GM19238 (cell line): ENCODE data around the gene ITGA6.

Source experiments
- DNase-seq: peaks from one replicate; pipeline ENCODE4 v3.0.0; 2011; ENCODE audit warnings: low spot score; ENCODE audit not compliant: insufficient read length

The ITGA6 gene

GRCh38 chr2:172439911-172440310 lies 12.5 kb downstream of the ITGA6 start:
- no peak for DNase-seq

DNA sequence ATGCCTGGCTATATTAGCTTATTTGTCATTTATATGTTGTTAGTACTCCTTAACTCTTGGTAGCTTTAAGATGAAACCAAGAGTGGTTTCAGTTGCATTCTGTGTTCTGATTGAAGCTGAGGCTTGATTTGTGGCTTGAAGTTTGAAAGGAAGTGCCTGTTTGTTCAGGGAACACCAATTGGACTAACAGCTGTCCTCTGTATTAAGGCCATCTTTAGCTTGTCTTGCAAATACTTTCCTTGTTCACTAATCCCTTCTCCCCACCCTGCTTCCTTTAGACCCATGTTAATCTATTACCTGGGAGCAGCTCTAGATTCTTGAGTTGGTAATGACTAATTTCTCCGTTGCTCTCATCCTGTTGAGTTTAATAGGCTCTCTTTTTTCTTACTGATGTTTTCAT lies 13.4 kb downstream of the ITGA6 start:
- no peak for DNase-seq

- no peak for DNase-seq
Observed at GRCh38 chr2:172442072-172442895, 14.9 kb downstream of the ITGA6 start.

- DNase-seq, result no peak
Observed at GRCh38 chr2:172445851-172446250, 18.5 kb downstream of the ITGA6 start.

GRCh38 chr2:172446474-172447063 lies 19.2 kb downstream of the ITGA6 start:
- DNase-seq, result no peak

DNA sequence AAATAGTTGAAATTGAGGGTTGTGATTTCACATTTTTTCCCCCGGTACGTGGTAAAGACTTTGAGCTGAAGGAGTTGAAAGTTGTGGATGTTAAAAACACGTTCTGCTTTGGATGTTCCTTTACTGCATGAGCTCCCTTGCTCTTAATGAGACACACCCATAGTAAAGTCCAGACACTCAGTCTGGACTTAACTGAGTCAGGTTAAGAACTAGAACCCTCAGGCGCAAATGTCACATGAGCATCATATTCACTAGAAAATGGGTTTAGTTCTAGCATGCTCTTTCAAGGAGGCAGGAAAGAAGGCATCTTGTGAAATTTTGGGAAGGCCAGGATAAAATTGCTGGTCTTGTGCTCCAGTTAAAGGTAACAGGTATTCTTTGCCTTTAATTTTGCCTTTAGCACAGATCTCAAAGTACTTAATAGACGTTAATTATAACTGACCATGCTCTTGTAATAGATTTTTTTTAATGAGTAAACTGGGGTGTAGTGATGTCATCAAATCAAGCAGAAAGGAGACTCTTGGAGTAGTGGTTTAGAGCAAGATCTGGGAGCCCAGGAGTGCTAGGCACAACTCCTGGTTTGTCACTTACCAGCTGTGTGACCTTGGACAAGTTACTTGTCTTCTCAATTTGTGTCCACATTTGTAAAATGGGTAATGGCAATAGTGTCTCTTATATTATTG lies 20.6 kb downstream of the ITGA6 start:
- no peak for DNase-seq

GRCh38 chr2:172448544-172449267 lies 21.3 kb downstream of the ITGA6 start:
- no peak for DNase-seq

DNA sequence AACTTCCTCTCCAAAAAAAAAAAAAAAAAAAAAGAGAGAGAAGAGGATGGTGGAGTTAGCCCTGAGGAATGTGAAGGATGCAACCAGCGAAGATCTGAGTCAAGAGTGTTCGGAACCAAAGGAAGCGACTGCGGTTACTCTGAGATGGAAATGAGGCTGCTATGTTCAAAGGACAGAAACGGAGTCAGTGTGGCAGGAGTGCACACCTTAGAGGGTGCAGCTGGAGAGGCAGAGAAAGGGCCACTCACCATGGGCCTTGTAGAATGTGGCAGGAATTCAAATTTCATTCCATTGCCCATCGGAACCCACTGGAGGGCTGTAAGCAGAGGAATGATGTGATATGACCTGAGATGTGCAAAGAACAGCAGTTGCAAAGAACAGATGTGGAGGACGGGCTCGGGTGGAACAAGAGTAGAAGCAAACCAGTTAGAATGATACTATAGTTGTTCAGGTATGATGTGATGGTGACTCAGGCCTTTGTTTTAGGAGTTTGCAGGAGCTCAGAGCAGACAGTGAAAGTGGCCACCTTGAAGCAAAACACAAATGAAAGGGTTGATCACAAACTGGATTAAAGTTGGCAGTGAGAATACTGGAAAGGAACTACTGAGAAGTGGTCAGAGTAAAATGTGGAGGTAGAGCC lies 22.6 kb downstream of the ITGA6 start:
- DNase-seq, result no peak

- no peak for DNase-seq
Observed at GRCh38 chr2:172451923-172452322, 24.5 kb downstream of the ITGA6 start.

DNA sequence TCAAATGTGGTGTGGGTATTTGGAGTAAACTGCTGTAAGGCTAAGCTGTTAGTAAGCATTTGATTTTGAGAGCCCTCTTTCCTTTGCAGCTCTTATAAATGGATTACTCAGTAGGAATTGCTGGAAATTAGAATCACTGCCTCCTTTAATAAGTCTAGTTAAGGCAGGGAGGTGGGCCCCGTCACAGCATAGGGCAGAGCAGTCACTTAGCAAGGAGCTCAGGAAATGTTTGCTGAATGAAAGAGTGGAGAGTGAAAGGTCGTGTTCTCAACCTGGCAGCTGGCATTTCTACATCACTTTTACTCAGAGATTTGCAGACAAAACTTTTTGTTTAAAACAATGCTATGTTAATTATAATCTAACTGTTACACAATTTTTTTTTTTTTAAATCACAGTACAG lies 25.5 kb downstream of the ITGA6 start:
- DNase-seq, result no peak

DNA sequence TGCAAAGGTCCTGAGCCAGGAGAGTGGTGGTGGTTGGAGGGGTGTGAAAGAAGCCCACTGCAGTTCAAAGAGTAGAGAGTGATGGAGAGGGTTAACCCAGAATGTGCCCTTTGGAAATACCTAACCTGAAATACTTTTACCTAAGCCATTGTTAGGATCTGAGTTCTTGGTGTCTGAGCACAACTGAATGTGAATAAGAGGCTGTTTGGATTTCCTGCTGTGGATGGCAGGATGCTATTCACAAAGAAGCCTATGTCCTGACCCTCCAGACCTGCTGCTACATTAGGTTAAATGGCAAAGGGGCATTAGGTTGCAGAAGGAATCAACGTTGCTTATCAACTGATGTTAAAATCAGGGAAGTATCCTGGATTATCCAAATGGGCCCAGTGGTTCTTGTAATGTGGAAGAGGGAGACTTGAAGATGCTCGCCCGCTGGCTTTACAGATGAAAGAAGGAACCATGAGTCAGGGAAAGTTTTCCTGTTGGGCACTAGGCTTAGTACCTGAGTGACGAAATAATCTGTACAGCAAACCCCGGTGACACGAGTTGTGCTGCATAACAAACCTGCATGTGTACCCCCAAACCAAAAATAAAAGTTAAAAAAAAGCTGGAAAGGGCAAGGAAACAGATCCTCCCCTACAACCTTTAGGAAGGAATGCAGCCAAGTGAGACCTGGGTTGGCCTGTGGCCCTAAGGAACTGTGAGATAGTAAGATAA lies 27.2 kb downstream of the ITGA6 start:
- no peak for DNase-seq

DNA sequence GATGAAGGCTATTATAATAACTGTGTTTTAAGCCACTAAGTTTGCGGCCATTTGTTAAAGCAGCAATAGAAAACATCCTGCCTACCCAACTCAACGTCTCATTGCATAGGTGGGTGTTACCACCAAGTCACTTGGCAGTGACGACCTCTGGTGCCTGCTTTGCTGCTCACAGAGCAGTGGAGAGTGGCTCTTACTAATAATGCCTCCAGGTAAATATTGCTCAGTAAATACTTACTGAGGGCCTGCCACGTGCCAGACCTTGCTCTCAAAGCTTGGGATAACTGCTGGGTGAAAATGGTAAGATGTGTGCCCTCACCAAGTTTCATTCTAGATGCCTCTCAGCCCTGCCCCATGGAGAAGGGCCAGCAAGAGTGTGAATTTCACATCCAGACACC lies 27.7 kb downstream of the ITGA6 start:
- DNase-seq, result no peak

- DNase-seq, result no peak
Observed at GRCh38 chr2:172456002-172456401, 28.6 kb downstream of the ITGA6 start.

DNA sequence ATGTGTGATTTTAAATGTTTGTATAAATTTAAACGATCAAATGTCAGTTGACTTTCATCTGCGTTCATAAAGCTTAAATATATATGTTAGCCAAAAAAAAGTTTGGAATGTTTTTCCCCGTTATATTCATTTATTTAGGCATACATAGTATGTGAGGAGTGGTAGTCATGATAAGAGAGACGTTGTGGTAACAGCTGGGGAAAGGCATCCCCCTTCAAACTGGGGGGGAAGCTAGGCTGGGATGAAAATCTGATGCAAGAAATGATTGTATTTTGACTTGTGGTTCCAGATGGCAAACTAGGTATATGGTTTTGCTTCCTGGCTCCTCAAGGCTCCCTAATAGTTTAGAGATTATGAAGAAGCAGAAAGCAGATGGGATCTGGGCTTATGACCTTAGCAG lies 30.1 kb downstream of the ITGA6 start:
- DNase-seq, result no peak

- DNase-seq, result no peak
Observed at GRCh38 chr2:172458561-172459124, 31.3 kb downstream of the ITGA6 start.

DNA sequence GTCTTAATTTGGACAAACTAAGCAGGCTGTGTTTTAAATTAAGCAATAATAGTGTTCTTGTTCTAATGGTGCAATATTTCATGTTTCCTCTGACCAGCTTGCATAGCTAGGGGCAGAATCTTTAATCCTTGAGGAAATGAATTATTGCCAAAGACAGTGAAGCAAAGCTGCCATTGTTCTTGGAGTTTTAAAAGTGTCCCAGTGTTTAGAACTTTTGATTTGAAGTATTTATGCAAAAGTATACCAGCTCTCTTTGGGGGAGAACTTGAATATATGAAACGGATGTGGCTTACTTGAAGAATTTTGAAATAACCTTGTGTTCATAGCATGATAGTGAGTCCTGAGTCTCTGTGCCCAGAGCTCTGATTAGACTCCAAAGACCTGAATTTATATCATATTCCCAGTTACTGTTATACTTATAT lies 33.4 kb downstream of the ITGA6 start:
- DNase-seq, result no peak

DNA sequence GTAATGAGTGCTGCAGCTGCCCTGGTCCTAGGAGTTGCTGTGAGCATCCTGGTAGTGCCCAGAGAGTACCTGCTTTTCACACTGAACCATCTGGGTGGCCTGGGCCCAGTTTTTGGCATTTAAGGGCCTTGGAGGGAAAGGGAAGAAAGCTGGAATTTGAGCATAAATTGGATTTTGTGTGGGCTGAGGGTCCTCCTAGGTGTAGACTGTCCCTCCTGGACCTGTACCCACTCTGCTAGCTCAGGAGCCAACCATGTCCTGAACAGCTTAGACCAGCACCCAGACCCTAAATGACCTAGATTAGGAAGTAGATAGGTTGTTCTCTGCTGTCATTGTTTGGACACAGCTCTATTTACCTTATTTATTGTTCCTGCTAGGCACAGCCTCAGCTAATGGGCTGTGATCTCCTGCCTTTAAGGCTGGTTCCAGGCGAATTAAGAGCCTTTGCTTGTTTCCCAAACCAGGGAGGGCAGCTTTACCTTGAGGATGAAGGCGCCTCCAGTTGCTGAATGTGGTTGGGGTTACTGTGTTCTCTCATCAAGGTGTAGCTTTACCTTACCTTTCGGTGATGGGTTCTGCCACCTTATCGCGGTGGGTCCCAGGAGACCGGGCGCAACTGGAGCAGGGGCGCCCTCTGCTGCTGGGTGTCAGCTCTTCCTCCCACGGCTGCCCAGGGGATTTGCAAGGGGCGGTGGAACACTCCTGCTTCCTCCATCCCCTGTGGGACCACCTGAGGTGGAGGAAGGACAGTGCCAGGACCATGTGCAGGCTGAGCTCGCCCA lies 34.4 kb downstream of the ITGA6 start:
- DNase-seq, result peak; percentile 33

DNA sequence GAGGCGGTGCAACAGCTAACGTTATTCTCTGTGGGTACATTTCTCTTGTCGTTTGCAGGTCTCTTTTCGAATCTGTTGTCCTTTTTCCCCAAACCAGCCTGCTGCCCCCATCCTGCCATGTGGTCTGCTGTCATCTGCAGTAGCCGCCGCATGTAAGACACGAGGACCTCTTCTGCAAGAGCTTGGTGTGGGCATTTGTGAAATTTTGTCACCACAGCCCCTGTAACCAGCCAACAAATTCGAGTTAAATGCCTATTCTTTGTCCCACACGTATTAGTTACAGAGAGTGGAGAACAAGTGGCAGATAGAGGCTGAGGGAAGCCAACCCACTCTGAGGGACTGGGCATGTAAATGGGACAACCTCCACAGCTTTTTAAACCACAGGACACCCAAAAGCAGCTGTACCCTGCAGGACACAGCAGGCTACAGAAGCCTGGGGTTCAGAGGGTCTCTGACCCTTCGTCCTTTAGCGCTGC lies 35.0 kb downstream of the ITGA6 start:
- no peak for DNase-seq

DNA sequence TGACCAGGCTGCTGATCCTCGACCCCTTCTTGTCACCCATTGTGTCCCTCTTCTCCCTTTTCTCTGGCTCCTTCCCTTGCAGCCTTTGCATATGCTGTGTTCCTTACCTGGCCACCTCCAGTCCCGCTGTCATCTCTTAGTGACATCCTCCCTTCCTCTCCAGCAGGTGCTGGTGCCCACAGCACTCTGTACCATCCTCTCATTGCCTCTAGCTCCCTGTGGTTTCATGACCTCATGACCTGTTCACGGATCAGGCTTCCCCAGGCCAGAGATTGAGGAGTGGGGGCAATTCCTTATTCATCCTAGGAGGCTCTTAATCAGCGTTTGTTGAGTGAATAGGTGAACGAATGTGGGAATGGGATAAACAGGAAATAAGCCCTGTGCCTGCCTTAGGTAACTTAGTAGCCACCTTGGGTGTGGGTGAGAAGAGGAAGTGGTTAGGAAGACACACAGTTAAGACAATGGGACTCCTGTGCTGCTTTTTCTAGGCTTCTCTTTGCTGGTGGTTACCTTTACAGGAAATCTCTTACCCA lies 35.5 kb downstream of the ITGA6 start:
- DNase-seq, result no peak
